ENCODE measurements around the gene SLC50A1.

SLC50A1 gene

DNA sequence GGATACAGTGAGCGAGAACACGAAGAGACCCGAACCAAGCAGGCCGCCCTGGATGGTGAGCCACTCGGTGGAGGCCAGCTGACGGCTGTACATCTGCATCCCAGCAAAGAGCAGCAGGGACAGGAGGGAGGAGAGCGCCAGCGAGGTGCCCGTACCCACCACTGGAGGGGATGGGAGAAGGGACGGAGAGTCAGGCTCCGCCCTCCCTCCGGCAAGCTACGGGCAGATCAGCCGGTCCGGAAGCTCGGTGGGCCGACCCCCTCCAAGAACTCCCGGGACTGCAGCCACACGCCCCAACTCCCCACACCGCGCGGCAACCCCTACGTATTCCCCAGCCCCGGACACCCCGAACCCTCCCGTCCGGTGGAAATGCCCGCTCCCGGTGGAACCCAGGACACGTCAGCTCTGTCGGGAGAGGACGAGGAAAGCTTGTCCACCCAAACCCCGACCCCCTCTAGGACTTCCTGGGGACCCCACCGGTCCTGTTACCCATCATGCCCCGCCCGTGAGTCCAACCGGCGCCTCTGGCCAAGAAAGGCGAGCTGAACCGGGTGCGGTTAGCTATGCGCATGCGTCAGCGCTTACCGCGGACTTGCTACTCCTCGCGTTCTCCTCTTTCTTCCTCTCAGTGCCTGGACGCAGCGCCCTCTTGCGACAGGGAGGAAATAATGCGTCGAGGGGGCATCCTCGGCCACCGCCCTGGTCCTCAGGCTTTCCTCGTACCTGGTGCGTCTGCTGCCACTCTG lies 37.3 kb downstream of the SLC50A1 start, which contains the start of gene KRTCAP2:
KRTCAP2 (minus strand) TSS at position 573 of the 746 bp plus-strand sequence; CDS start at position 493, 80 bp downstream.
- DNase-seq = peak; percentile 92

DNA sequence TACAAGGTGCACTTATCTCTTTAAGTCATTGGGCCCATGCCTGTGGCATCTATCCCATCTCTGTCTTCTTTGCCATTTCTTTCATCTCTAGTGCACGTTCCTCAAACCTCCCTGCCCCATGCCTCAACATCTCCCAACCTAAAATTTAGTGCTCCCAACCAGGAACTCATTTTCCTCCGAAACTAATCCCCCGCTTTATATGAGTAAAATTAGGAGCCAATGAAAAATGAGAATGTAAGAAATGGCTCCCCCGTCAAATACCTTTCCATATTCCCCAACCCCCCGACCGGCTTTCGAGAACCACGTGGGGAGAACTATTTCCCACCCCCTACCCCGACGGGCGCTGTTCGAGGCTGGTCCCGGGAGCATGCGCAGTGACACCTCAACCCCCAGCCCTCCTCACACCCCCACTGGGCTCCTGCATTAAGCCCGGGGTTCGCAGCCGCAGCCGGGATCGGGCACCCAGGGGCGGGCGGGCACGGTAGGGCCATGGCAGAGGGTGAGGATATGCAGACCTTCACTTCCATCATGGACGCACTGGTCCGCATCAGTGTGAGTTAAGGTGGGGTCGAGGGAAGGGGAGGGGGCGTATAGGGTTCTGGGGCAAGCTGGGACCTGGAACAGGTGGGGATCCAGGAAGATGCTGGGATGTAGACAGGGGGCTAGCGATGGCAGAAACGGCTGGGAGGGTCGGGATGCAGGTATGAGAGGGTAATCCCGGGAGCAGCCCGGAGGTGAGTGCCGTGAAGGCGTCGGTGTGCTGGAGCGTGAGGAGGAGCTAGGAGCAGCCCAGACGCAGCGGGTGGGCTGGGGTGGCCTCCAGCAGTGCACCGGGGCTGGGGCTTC lies 38.0 kb downstream of the SLC50A1 start, which contains the start of gene TRIM46:
TRIM46 (plus strand) TSS at position 372 of the 846 bp plus-strand sequence; CDS start at position 490, 118 bp downstream.
- DNase-seq = peak; percentile 72

DNA sequence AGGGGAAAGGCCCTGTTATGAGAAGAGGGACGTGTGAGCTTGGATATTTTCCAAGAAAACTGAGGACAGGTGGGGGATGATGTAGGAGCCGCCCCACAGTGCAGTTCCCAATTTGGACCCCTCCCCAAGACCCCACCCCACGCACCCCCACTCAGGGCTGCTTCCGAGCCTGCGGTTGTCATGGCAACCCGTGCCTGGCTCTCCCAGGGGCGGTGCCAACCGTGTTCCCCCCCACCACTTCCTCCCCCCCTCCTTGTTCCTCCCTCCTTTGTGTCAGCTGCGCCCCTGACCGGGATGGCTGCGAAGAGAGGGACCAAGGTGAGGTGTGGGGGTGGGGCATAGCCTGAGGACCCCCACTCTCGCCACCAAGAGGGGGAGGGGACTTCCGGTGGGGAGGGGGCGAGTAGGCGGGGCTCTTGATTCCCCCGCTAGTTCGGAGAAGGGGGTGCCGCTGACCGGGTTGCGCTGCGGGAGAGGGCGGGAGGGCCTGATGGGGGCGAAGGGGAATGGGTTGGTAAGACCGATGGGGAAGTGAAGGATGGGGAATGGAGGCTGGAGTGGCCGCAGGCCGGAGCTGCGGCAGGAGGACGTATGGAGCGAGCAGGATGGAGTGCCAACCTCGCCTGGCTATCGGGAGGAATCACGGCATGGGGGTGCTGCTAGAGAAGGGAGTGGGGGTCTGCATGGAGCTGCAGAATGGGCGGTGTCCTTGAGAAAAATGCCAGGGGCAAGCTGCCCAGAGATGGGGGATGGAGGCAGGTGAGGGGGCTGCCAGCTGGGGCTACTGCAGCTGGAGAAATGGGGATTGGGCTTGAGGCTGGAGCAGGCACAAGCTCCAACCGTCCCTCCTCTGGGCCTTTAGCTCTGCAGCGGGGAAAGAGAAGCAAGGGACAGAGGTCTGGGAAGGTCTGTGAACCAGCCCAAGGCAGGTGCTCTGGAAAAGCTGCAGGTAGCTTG lies 39.0 kb downstream of the SLC50A1 start:
- DNase-seq = peak; percentile 48

DNA sequence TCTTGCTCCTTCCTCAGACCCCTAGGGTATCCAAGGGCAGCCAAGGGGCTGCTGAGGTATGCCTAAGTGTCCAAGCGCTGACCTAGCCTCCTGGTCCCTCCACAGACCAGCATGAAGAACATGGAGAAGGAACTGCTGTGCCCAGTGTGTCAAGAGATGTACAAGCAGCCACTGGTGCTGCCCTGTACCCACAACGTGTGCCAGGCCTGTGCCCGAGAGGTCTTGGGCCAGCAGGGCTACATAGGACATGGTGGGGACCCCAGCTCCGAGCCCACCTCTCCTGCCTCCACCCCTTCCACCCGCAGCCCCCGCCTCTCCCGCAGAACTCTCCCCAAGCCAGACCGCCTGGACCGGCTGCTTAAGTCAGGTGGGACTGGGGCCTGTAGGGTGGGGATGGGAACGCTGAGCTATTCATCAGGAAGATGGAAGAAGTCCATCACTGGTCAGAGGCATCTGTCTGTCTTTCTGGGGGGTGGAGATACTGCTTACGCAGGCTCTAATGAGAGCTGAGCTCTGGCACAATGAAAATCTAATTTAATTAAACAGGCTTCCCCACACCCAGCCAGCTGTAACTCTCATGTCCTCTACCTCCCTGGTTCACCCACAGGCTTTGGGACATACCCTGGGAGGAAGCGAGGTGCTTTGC lies 39.8 kb downstream of the SLC50A1 start:
- no peak for DNase-seq

DNA sequence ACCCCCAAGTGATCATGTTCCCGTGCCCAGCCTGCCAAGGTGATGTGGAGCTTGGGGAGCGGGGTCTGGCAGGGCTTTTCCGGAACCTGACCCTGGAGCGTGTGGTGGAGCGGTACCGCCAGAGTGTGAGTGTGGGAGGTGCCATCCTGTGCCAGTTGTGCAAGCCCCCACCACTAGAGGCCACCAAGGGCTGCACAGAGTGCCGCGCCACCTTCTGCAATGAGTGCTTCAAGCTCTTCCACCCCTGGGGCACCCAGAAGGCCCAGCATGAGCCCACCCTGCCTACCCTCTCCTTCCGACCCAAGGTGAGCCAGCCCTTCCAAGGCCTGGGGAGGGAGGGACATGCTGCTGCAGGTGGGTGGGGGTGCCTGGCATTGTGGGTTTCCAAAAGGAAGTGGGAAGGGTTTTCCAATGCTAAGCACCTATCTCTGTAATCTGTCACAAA lies 40.3 kb downstream of the SLC50A1 start:
- DNase-seq = no peak

DNA sequence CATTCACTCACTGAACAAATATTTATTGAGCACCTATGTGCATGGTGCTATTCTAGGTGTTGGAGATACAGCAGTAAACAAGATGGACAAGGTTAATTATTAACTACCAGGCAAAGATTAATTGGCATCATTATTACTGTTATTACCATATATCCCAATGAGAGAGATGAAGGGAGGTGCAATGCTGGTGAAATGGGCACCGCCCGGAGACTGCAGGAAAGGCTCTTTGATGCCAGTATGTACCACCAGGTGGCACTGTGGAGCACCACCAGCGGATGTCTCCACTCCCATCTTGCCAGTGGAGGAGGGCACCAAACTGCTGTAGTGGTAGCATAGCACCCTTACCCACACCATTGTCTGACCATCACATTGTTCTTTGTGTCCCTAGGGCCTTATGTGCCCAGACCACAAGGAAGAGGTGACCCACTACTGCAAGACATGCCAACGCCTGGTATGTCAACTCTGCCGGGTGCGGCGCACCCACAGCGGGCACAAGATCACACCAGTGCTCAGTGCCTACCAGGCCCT lies 41.0 kb downstream of the SLC50A1 start:
- DNase-seq = peak; percentile 85

DNA sequence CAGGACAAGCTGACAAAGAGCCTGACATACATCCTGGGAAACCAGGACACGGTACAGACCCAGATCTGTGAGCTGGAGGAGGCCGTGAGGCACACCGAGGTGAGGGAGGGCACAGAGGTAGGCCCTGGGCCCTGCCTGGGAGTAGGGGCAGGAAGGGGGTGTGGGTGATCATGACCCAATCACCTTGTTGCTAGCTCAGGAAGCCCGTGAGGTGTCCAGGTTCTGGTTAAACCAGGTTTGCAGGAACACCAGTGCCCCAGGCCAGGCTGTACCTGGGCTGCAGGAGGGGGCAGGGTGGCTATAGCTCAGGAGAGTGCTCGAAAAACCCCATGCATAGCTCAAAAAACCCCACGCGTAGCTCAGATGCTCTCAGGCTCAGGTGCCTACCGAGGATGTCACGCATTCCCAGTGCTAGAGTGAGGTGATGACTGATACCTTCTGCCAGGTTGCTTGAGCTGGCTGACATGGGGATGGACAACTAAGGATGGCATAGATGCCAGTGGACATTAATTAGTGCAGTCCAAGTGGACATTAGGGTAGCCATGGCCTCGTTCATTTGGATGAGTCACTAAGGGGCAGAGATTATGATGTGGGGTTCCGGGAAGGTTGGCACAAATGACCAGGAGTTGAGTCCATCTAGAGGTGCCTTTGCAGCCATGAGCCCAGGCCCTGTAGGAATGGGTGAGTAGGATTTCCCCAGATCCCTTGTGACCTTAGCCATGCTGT lies 41.7 kb downstream of the SLC50A1 start:
- no peak for DNase-seq

DNA sequence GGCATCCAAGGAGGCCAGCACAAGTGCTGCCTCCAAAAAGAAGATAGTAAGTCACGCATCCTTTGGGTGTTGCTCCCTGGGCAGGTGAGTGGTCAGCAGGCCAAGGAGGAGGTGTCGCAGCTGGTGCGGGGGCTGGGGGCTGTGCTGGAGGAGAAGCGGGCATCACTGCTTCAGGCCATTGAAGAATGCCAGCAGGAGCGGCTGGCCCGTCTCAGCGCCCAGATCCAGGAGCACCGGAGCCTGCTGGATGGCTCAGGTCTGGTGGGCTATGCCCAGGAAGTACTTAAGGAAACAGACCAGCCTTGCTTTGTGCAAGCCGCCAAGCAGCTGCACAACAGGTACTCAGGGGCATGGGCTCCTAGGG lies 42.2 kb downstream of the SLC50A1 start:
- DNase-seq = no peak

DNA sequence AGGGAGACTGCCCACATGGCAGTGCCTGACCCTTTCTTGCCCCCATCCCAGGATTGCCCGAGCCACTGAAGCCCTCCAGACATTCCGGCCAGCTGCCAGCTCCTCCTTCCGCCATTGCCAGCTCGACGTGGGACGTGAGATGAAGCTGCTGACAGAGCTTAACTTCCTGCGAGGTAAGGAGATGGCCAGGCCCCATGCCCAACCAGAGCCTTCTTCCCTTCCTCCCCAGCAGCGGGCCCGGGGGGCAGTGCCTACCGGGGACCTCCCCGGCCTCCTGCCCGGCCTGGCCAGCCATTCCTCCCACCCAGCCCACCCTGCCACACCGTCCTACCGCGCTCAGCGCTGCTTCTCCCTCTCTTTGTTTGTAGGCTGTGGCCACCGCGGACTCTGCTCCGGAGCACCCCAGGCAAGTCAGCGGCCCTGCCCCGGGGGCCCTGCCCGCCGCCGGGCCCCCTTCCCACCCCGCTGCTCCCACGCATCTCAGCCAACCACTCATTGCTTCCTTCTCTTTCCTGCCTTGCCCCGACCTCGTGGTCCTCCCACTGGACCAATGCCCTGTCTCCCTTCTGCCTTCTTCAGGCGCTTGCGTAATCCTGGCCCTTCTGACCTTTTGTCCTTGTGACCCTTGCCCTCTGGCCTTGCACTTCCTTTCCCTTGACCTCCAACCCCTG lies 42.9 kb downstream of the SLC50A1 start:
- DNase-seq = no peak

DNA sequence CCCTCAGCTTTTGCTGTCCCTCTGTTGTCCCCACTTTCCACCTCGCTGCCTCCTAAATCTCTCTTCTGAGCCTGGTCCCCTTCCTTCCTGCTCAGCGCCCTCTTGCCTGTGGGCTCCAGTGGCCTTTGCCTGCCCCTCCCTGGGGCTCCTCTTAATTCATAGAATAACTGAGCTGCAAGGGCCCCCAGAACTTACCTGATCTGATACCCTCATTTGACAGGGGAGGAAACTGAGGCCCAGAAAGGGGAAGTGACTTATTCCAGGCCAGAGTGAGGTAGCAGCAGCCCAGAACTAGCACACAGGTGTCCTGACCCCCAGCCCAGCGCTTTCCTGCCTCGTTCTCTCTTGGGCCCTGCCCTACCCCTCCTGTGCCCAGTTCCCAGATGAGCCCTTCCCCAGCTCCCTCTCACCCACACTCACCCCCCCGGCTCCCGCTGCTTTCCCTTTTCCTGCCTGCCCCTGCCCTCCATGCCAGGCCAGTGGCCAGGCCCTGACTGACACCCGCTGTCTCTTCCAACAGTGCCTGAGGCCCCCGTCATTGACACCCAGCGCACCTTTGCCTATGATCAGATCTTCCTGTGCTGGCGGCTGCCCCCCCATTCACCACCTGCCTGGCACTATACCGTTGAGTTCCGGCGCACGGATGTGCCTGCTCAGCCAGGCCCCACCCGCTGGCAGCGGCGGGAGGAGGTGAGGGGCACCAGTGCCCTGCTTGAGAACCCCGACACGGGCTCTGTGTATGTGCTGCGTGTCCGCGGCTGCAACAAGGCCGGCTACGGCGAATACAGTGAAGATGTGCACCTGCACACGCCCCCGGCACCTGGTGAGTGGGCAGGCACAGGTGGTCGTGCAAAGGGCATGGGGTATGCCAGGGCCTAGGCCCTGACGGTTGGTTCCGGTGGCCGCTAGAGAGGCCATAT lies 43.7 kb downstream of the SLC50A1 start:
- DNase-seq = no peak

DNA sequence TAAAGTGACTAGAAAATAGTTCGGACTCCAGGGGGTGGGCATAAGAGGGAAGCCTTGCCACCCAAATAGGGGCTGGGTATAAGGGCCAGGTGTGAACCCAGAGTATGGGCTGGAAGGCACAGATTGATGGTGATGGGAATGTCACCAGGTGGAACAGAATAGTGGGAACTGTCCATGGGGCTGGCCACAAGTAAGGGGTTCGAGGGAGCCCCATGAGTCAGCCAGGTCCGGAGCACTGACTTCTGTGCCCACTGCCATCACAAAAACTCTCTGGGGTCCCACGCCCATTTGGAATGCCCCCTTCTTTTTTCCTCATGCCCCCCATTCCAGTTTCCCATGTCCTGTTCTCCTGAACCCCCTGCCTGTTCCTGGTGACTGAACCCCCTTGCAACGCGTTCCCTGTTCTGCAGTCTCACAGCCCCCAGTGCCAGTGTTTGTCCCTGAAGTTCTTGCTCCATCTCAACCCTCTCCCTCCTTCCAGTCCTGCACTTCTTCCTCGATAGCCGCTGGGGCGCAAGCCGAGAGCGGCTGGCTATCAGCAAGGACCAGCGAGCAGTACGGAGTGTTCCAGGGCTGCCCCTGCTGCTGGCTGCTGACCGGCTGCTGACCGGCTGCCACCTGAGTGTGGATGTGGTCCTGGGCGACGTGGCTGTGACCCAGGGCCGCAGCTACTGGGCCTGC lies 45.9 kb downstream of the SLC50A1 start:
- no peak for DNase-seq

DNA sequence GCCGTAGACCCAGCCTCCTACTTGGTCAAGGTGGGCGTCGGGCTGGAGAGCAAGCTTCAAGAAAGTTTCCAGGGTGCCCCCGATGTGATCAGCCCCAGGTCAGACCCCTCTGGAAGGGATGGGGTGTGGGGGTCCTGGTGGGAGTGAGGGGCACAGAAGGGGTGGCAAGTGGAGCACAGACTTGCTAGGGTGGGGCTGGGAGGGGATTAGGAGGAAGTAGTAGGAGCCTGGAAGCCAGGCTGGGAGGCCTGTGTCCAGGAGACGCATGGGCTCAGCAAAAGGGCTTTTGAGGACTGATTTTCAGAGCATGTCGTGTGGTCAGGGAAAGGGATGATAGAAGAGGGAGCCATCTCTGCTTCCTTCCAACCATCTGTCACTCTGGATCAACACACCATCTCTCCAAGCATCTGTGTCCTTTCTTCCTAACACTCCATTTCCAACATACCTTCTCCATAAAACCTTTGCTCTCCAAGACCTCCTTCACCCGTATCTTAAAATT lies 46.4 kb downstream of the SLC50A1 start:
- DNase-seq = no peak

DNA sequence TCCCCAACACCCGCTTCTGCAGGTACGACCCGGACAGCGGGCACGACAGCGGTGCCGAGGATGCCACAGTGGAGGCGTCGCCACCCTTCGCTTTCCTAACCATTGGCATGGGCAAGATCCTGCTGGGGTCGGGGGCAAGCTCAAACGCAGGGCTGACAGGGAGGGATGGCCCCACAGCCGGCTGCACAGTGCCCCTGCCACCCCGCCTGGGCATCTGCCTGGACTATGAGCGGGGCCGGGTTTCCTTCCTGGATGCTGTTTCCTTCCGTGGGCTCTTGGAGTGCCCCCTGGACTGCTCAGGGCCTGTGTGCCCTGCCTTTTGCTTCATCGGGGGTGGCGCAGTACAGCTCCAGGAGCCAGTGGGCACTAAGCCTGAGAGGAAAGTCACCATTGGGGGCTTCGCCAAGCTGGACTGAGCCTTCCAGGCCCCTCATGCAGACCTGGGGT lies 48.1 kb downstream of the SLC50A1 start:
- no peak for DNase-seq

DNA sequence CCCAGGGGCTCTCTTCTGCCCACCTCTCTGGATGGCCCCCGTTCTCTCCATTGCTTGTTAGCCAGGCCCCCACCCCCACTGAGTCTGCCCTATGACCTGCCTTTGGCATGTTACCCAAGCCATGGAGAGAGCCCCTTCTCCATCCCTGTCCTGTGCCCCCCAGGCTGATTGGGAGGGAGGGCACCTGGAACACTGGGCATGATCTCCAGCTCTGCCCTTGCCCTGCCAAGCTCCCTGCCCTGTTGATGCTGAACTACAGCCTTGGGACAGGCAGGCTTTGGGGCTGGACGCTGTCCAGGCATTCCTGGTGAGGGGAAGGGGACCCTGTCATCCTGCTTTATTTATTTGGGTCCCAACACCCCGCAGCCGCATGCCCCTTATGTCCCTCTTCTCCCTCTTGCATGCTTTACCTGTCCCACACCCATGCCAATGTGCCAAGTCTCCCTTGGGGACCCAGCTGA lies 48.7 kb downstream of the SLC50A1 start:
- no peak for DNase-seq

DNA sequence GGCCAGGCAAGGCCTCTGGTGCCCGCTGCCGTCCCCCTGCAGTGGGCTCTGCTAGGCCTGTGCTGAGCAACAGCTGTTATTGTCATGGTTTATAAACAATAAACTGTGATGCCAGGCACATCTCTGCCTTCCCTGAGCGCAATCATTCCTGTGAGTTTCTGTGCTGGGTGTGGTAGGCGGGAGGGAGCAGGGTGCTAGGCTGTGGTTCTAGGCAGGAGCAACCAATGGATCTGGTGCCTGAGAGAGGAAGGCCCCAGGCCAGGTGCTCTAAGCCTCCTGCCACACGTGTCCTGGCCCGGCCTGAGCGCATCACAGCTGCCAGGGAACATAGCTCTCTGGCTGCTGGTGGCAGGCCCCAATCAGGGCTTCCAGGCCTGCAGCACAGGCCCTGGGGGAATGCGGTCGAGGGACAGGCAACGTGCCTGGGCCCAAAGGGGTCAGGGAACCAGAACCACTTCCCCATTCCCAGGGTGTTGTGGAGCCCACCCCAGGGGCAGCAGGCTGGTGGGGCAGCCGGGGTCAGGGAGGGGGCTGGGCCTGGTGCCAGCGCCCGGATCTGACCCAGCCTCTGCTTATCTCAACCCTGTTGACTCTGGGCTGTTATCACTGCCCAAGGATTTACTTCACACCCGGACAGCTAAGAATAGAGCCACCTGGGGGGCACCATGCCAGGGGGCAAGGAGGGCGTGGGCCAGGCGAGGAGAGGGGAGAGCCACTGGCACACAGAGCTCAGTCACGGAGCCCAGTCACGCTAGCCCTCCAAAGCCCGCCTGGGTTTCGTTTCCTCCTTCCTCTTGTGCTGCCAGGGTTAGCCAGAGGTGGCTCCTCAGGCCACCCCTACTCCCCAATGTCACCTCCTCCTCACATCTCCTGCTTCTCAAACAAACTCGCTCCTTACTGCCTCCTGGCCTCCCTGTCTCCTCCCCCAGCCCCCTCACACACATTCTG lies 49.5 kb downstream of the SLC50A1 start:
- no peak for DNase-seq

DNA sequence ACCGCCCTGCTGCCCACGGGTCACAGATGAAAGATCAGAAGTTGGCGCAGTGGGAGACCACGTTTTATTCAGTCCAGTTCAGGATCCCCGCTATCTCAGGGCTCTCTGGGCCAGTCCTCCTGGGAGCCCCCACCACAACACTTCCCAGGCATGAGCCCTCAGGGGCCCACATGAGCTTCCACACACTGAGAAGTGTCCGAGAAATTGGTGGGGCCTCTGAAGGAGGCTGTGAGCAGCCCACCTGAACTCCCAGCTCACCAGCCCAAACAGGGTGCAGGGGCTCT lies 50.1 kb downstream of the SLC50A1 start:
- no peak for DNase-seq

DNA sequence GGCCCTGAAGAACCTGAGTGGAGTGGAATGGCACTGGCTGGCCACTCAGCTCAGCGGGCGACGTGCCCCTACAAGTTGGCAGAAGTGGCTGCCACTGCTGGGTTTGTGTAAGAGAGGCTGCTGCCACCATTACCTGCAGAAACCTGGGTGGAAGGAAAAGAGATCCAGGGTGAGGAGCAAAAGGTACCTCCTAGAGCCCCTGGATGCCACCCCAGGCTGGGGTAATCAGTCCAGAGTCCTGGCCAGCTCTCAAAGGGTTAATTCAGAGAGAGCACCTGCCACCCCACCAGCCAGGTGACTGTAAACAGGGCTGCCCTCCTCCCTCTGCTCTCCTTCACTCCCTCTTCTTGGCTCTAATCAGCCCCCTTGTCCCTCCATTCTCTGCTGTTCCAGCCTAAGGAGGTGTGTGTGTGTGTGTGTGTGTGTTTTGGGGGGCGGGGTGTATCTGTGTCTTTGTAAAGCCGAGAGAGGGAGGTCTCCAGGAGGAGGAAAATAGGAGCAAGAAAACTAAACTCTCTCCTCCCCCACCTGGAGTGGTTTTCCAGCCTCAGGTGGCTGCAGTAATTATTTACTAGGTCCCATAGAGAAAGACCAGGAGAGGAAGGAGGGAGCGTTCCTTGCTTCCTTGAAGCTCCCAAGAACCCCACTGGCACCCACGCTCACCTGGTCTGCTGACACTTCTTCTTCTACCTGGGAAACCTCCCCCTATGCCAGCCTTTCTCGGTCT lies 50.6 kb downstream of the SLC50A1 start:
- DNase-seq = no peak
